Astrocyte (in vitro differentiated cells and primary cell): ENCODE data around the gene JOSD1. TPM values are rescaled to one million over a fixed set of nuclear protein-coding genes. Genes with fewer than 3 reads are reported as not detected.
"Not testable (repeated sequence)": the region's sequence is repeated elsewhere in the genome, so short reads cannot be mapped to it uniquely, and the experiment has no call there.

Source experiments
- DNase-seq: peaks from one replicate; pipeline ENCODE4 v3.0.0-alpha.2; 2010; ENCODE audit warnings: low read depth
- FAIRE-seq: peaks from 2 replicates; lab custom pipeline; 2011; peaks lifted over from hg19 to GRCh38; lab: Jason Lieb, UNC
- H2AFZ ChIP-seq: 2 replicates; pipeline ENCODE4 v1.6.0; 2012; ENCODE audit warnings: low read depth, low read length, inconsistent platforms
- H3K27ac ChIP-seq: 2 replicates; pipeline ENCODE4 v1.5.1; 2011; ENCODE audit warnings: low read depth, low read length, inconsistent platforms
- H3K27me3 ChIP-seq: 2 replicates; pipeline ENCODE4 v1.6.0; 2011; ENCODE audit warnings: low read length, inconsistent platforms; ENCODE audit not compliant: insufficient read depth
- H3K36me3 ChIP-seq: 2 replicates; pipeline ENCODE4 v1.5.1; 2011; ENCODE audit warnings: low read length, inconsistent platforms; ENCODE audit not compliant: insufficient read depth
- H3K4me1 ChIP-seq: 2 replicates; pipeline ENCODE4 v1.5.1; 2011; ENCODE audit warnings: low read length, inconsistent platforms; ENCODE audit not compliant: insufficient read depth
- H3K4me2 ChIP-seq: 2 replicates; pipeline ENCODE4 v1.6.0; 2012; ENCODE audit warnings: low read length, inconsistent platforms
- H3K4me3 ChIP-seq: 2 replicates; pipeline ENCODE4 v1.5.1; 2011; ENCODE audit warnings: low read depth, mild to moderate bottlenecking, low read length, inconsistent platforms; ENCODE audit not compliant: insufficient read depth
- H3K79me2 ChIP-seq: 2 replicates; pipeline ENCODE4 v1.6.0; 2012; ENCODE audit warnings: mild to moderate bottlenecking, low read length, inconsistent platforms; ENCODE audit not compliant: insufficient read depth
- H3K9ac ChIP-seq: 2 replicates; pipeline ENCODE4 v1.6.0; 2012; ENCODE audit warnings: mild to moderate bottlenecking, low read length, inconsistent platforms
- H3K9me3 ChIP-seq: 2 replicates; pipeline ENCODE4 v1.5.1; 2012; ENCODE audit warnings: low read depth, mild to moderate bottlenecking, low read length, inconsistent platforms; ENCODE audit not compliant: insufficient read depth
- H4K20me1 ChIP-seq: 2 replicates; pipeline ENCODE4 v1.6.0; 2012; ENCODE audit warnings: low read length, inconsistent platforms; ENCODE audit not compliant: insufficient read depth
- H3K27ac Mint-ChIP-seq: one replicate; pipeline ENCODE4 v1.8.0; 2021; ENCODE audit warnings: mild to moderate bottlenecking, mixed read lengths; ENCODE audit not compliant: unreplicated experiment
- H3K27me3 Mint-ChIP-seq: one replicate; pipeline ENCODE4 v1.8.0; 2021; ENCODE audit warnings: low read depth, mixed read lengths; ENCODE audit not compliant: unreplicated experiment
- H3K36me3 Mint-ChIP-seq: one replicate; pipeline ENCODE4 v1.8.0; 2021; ENCODE audit warnings: low read depth, mixed read lengths; ENCODE audit not compliant: unreplicated experiment
- H3K4me1 Mint-ChIP-seq: one replicate; pipeline ENCODE4 v1.8.0; 2021; ENCODE audit warnings: low read depth, mixed read lengths; ENCODE audit not compliant: unreplicated experiment
- H3K4me3 Mint-ChIP-seq: one replicate; pipeline ENCODE4 v1.8.0; 2021; ENCODE audit warnings: mild to moderate bottlenecking, moderate library complexity, mixed read lengths; ENCODE audit not compliant: unreplicated experiment
- H3K9me3 Mint-ChIP-seq: one replicate; pipeline ENCODE4 v1.8.0; 2021; ENCODE audit warnings: mild to moderate bottlenecking, mixed read lengths; ENCODE audit not compliant: unreplicated experiment
- CTCF ChIP-seq: IDR thresholded peaks from 2 replicates; pipeline ENCODE4 v1.5.1; 2011; ENCODE audit warnings: low read depth, mild to moderate bottlenecking, inconsistent platforms, low read length, moderate library complexity; ENCODE audit not compliant: insufficient read depth
- EZH2 ChIP-seq: IDR thresholded peaks from 2 replicates; pipeline ENCODE4 v1.6.1; 2012; ENCODE audit warnings: mild to moderate bottlenecking, low read length, inconsistent platforms; ENCODE audit not compliant: insufficient read depth
- total RNA-seq: library from RNA; stranded (reverse); gene quantifications from 2 replicates; pipeline ENCODE4 v1.2.1, GENCODE V29; 2021

The JOSD1 gene
- total RNA-seq, 1 donor from 2014 or later, result 45.6 TPM

- H3K27me3 ChIP-seq, result no peaks in the 10 kb centered on the region
- no peaks in the 10 kb centered on the region for H3K9me3 ChIP-seq
- H3K4me1 ChIP-seq, result no peaks in the 10 kb centered on the region
- H4K20me1 ChIP-seq, result no peaks in the 10 kb centered on the region
- no peak for DNase-seq
- H3K4me3 ChIP-seq, result no peak overlapping the region
- Mint-ChIP-seq H3K36me3 (peaks cover 10% of the 10 kb centered on the region), H3K27me3 (no peaks in the 10 kb centered on the region), H3K27ac (no peak overlapping the region), H3K4me3 (no peak overlapping the region), H3K4me1 (no peaks in the 10 kb centered on the region), H3K9me3 (no peaks in the 10 kb centered on the region)
- FAIRE-seq, result no peak
- H3K79me2 ChIP-seq, result no peaks in the 10 kb centered on the region
- no peak for TF ChIP-seq EZH2
- no peak for TF ChIP-seq CTCF
- no peak overlapping the region for H3K9ac ChIP-seq
- H3K36me3 ChIP-seq, result no peaks in the 10 kb centered on the region
- H3K4me2 ChIP-seq, result no peak overlapping the region
- no peak overlapping the region for H2AFZ ChIP-seq
- H3K27ac ChIP-seq, result no peak overlapping the region
Observed at GRCh38 chr22:38649841-38650522, 50.8 kb downstream of the JOSD1 start.

- no peak for DNase-seq
- no peak overlapping the region for H3K4me3 Mint-ChIP-seq
Observed at GRCh38 chr22:38645430-38645829, 55.3 kb downstream of the JOSD1 start.

GRCh38 chr22:38644245-38644644 is 56.5 kb downstream of the JOSD1 start:
- not testable (repeated sequence) for H3K4me3 ChIP-seq, H3K9ac ChIP-seq, H2AFZ ChIP-seq, H3K4me1 ChIP-seq, H3K4me3 Mint-ChIP-seq, H3K4me1 Mint-ChIP-seq, DNase-seq, H3K9me3 ChIP-seq, H3K27ac ChIP-seq, H3K27ac Mint-ChIP-seq, H3K79me2 ChIP-seq, H3K27me3 Mint-ChIP-seq, H3K27me3 ChIP-seq, FAIRE-seq, H4K20me1 ChIP-seq, H3K36me3 ChIP-seq, H3K9me3 Mint-ChIP-seq, H3K4me2 ChIP-seq
- H3K36me3 Mint-ChIP-seq, result peaks cover 15% of the 10 kb centered on the region

More at GRCh38 chr22:38645430-38645829, 55.3 kb downstream of the JOSD1 start:
- TF ChIP-seq EZH2, result no peak
- Histone ChIP-seq H3K27me3 (no peaks in the 10 kb centered on the region), H2AFZ (no peak overlapping the region), H3K4me3 (no peak overlapping the region), H3K79me2 (no peaks in the 10 kb centered on the region), H4K20me1 (no peaks in the 10 kb centered on the region), H3K36me3 (no peaks in the 10 kb centered on the region), H3K27ac (no peak overlapping the region), H3K4me1 (no peaks in the 10 kb centered on the region), H3K9ac (no peak overlapping the region), H3K9me3 (no peaks in the 10 kb centered on the region), H3K4me2 (no peak overlapping the region)
- H3K4me1 Mint-ChIP-seq, result no peaks in the 10 kb centered on the region
- peaks cover 18% of the 10 kb centered on the region for H3K36me3 Mint-ChIP-seq
- H3K27me3 Mint-ChIP-seq, result no peaks in the 10 kb centered on the region
- H3K9me3 Mint-ChIP-seq, result no peaks in the 10 kb centered on the region
- FAIRE-seq, result no peak
- no peak overlapping the region for H3K27ac Mint-ChIP-seq
